Measurements from ENCODE around the gene PPARGC1A.

- no peak for TF ChIP-seq CTCF (IDR thresholded peaks at IDR 0.05; ENCODE audit: insufficient read depth, low read depth, low read length)
- no peak for TF ChIP-seq EZH2 (IDR thresholded peaks at IDR 0.05; ENCODE audit: insufficient read depth, low read length)
Observed at GRCh38 chr4:23763559-23763958, 126.3 kb downstream of the PPARGC1A start.
